HG02973 (cell line): ENCODE data around the gene NDUFS8.
"Not testable (repeated sequence)": the region's sequence is repeated elsewhere in the genome, so short reads cannot be mapped to it uniquely, and the experiment has no call there.

Source experiments
- ATAC-seq: cut with Tn5 transposase; IDR thresholded peaks from one replicate; pipeline ENCODE4 v1.9.1; 2021; ENCODE audit warnings: moderate library complexity; ENCODE audit not compliant: unreplicated experiment

NDUFS8 gene

DNA sequence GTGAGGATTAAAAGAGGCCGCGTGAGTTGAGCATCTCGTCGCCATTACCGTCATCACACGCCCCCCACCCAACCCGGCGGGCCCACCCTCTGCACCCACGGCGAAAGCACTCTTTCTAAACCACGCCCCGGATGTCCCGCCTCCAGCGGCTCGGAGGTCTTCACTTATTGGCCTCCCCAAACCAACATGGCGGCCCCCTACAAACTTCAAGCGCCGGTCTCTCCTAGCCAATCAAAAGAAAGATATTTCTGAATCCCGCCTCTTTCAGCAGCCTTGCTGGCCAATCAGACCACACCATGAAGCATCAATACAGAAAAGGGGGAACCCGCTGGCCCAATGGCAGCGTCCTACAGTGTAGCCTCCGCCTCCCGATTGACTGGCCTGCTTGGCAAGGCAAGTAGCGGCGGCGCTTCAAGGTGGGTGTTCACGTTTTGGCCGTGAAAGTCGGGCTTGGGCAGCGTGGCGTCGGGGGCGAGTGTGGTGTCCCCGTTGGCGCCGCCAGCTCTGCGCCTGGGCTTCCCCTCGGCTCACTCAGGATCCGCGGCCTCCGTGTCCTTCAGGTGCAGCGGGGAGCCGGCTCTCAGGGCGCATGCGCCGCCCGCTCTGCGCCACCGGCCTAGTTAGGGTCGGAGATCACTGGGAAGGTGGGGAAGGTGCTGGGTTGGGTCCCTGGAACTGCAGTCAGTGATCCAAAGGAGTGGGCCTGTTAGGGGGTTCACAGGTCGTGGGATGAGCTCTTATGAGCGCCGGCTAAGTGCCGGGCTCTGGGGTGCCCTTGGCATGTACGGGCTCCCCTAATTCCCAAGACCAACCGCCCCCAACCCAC is at the start of gene NDUFS8:
Gene NDUFS8 (plus strand): TSS at position 364 of the 826 bp plus-strand sequence. CDS start 1,471 bp downstream, outside the sequence.
- ATAC-seq: peak; percentile 80

- ATAC-seq: not testable (repeated sequence)
Measured at GRCh38 chr11:67981226-67981625, 49.3 kb upstream of the NDUFS8 start.

DNA sequence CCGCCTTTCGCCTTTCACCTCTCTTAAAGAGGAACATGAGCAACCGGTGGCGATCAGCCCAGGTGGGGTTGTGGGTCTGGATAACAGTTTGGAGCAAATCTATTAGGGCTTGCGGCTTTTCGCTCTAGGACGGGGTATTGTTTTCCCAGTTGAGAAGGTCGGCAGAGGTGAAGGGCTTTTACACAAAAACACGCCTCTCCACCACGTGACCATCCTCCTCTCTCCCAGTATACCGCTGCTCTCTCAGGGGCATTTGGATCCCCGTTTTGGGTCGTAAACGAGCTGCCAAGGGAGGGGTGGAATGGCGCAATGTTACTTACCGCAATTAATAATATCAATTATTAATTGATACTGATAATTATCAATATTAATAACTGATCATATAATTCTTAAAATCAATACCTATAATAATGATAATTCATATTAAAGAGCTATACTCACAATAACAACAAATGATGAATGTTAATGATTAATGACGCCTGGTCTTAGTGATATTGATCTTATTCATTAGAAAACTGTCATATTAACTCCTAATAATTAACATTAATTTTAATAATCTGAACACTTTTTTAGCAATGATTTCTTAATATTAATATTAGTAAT is 48.1 kb upstream of the NDUFS8 start:
- ATAC-seq: not testable (repeated sequence)

- no peak for ATAC-seq
Measured at GRCh38 chr11:67983951-67984350, 46.5 kb upstream of the NDUFS8 start.

GRCh38 chr11:67985302-67985701 is 45.2 kb upstream of the NDUFS8 start:
- not testable (repeated sequence) for ATAC-seq

DNA sequence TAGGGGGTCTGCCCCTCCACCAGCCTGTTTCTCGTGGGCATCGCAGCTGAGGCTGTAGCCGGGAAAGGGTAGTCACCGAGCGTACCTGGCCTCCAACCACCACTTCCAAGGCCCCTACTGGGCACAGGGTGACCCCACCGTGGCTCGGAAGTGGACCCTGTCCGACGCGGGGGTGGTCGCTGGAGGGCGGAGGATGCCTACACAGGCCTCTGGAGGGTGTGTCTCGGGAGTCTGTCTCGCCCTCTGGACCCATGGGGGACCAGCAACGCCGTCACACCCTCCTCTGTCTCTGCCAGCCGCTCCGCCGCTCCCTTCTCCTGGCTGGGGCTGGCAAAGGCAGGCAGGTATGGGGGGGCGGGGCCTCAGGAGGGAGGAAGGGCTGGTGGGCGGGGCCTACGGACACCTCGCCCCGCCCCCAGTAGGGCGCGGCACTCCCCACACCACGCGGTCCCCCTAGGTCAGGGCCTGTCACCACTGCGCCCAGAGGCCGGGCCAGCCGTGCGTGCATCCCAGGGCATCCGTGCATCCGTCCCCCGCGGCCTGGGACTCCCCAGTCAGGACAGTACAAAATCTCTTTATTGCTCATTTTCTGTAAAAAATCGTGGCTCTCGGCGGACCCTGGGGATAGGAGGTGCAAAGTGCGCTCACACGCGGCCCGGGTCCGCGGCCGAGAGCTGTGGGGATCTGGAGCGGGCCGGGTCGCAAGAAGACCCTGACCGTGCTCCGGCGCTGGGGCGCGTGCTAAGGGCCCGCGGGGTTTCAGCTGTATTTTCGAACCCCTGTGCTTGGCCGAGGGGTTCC is 39.7 kb upstream of the NDUFS8 start:
- ATAC-seq: not testable (repeated sequence)

DNA sequence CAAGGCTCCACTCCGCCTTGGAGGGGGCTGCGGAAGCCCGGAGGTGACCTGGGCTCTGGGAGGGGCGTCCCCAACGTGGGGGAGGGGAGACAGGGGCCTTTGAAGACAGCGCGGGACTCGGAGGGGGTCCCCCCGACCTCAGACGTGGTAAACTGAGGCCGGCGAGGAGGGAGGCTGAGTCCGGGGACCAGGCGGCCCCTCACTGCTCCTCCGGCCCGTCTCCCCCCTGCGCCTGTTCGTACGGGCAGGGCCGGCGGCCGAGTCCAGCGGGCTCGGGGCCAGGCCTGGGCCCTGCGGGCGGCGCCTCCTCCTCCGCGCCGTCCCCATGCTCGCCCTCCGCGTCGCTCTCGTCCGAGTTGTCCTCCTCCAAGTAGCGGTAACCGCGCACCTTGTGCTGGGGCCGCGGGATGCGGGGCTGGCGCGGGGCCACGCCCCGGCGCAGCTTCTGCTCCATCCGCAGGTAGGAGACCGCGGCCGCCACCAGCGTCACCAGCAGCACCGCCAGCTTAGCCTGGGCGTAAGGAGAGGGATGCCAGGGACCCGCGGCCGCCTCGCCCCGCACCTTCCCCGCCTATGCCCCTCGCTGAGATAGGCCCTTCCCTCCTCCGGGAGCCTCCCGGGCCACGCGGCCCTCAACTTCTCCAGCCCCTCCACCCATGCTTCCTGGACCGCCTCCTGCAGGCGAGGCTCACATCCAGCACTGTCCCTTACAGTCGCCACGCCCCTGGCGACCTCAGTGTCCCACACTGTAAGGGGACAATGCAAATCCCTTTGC is 38.9 kb upstream of the NDUFS8 start:
- ATAC-seq: not testable (repeated sequence)

- not testable (repeated sequence) for ATAC-seq
Measured at GRCh38 chr11:67993821-67994220, 36.7 kb upstream of the NDUFS8 start.

DNA sequence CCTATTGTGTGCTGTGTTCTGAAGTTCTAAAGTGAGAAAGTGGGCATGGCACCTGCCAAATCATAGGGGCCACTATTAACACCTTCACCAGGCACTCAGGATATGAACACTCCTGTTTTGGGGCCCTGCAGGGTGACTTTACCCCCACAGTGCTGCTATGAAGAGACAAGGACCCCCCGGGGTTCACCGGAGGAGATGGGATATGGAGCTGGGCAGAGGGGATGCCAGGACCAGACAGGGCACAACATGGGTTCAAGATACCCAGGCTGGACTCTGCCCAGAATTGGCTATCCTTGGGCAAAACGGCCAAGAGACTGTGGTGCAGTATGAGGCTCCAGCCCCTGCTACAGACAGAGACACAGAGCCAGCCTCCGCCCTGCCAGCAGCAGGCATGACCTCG is 36.1 kb upstream of the NDUFS8 start:
- ATAC-seq: not testable (repeated sequence)

GRCh38 chr11:67995129-67995528 is 35.4 kb upstream of the NDUFS8 start:
- ATAC-seq: not testable (repeated sequence)

DNA sequence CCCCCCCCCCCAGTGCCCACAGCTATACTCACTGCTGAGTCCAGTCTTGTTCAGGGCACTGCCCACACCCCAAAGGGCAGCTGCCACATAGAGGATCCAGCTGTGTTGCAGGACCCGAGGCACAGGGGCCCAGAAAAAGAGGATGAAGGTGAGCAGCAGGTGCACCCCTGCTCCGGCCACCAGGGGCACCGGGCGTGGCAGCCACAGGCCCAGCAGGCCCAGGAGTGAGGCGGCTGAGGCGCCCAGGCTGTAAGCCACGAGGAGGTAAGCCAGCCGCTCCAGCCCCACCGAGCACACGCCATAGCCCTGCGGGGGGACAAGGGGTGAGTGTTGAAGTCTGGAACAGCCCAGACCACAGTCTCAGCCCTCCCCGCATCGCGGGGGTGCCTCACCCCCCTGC is 34.9 kb upstream of the NDUFS8 start:
- ATAC-seq: not testable (repeated sequence)

GRCh38 chr11:67996051-67996450 is 34.4 kb upstream of the NDUFS8 start:
- ATAC-seq: no peak

GRCh38 chr11:67996622-67997474 is 33.6 kb upstream of the NDUFS8 start:
- ATAC-seq: no peak

- ATAC-seq: no peak
Measured at GRCh38 chr11:67997475-67997921, 33.0 kb upstream of the NDUFS8 start.

GRCh38 chr11:67998150-67999045 is 32.1 kb upstream of the NDUFS8 start:
- no peak for ATAC-seq

GRCh38 chr11:67999201-67999629 is 31.3 kb upstream of the NDUFS8 start:
- no peak for ATAC-seq

- ATAC-seq: no peak
Measured at GRCh38 chr11:67999704-68000103, 30.8 kb upstream of the NDUFS8 start.

DNA sequence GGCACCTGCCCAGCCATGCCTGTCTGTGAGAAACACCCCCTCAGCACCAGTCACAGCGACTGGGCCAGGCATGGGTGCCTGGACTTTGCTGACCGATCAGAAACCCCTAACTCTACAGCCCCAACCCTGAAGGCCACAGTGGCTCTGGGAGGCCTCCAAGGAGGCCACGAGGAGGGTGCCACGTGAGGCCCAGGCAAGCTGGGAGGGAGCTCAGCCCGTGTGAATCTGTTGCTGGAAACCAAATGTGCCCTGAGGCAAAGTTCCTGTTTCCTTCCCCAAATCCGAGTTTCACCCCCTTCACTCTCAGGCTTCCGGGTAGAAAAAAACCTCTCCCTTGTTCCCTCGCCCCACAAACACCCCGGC is 27.9 kb upstream of the NDUFS8 start:
- ATAC-seq: no peak
